Activated effector memory CD4-positive, alpha-beta T cell treated with Interleukin-2 at 50 U/mL for 16 hours (primary cell): Measurements from ENCODE around the gene MACROD2.
"Not testable (repeated sequence)": the region's sequence is repeated elsewhere in the genome, so short reads cannot be mapped to it uniquely, and the experiment has no call there.

Source experiments
- DNase-seq: peaks from one replicate; pipeline ENCODE4 v3.0.0-alpha.2; 2020

The MACROD2 gene

DNA sequence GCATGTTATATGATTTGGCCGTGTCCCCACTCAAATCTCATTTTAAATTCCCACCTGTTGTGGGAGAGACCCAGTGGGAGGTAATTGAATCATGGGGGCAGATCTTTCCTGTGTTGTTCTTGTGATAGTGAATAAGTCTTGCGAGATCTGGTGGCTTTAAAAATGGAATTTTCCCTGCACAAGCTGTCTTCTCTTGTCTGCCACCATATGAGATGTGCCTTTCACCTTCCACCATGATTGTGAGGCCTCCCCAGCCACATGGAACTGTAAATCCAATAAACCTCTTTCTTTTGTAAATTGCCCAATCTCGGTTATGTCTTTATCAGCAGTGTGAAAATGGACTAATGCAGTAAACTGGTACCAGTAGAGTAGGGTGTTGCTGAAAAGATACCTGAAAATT, 986.2 kb downstream of the MACROD2 start:
- DNase-seq, result not testable (repeated sequence)

GRCh38 chr20:14982324-14982723, 987.0 kb downstream of the MACROD2 start:
- DNase-seq, result not testable (repeated sequence)

GRCh38 chr20:14984305-14984704, 989.0 kb downstream of the MACROD2 start:
- DNase-seq, result no peak

GRCh38 chr20:14984768-14985622, 989.7 kb downstream of the MACROD2 start:
- DNase-seq, result no peak

- DNase-seq, result no peak
These were observed 990.8 kb downstream of the MACROD2 start for GRCh38 chr20:14986026-14986655.

- DNase-seq, result no peak
These were observed 991.3 kb downstream of the MACROD2 start for GRCh38 chr20:14986656-14987055.

DNA sequence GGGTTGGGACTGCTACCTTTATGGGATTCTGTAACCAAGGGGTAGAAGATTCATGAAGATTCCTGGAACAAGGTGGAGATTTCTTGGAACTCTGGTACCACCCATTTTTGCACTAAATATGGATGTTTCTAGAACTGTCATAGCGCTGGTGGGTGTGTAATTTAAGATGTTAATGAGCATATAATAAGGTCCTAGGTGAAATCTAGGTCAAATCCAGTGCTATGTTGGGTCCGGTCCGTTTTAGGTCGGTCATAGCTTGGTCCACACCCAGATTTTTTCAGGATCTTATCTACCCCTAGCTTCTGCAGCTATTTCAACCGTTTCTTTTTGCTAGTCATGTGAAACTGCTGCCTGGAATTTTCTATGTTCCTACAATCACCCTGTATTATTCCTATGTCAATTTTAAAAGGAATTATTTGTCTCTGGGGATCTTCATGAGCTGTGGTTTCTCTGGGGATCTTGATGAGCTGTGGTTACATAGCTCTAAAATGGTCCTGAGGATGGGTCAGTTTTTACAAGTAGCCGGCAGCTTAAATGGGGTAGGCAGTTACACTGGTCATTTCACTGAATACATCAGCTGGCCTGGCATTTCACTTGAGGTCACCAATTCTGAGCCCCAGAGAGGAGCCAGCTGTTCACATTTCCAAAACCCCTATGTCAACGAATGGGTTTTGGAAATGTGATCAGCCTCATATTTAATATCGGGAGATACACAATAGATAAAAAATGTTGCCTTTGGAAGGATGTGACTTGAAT, 994.4 kb downstream of the MACROD2 start:
- DNase-seq, result no peak

GRCh38 chr20:14991023-14991422, 995.7 kb downstream of the MACROD2 start:
- DNase-seq, result no peak

- no peak for DNase-seq
These were observed 996.8 kb downstream of the MACROD2 start for GRCh38 chr20:14992153-14992552.

- DNase-seq, result no peak
These were observed 997.6 kb downstream of the MACROD2 start for GRCh38 chr20:14992961-14993360.

DNA sequence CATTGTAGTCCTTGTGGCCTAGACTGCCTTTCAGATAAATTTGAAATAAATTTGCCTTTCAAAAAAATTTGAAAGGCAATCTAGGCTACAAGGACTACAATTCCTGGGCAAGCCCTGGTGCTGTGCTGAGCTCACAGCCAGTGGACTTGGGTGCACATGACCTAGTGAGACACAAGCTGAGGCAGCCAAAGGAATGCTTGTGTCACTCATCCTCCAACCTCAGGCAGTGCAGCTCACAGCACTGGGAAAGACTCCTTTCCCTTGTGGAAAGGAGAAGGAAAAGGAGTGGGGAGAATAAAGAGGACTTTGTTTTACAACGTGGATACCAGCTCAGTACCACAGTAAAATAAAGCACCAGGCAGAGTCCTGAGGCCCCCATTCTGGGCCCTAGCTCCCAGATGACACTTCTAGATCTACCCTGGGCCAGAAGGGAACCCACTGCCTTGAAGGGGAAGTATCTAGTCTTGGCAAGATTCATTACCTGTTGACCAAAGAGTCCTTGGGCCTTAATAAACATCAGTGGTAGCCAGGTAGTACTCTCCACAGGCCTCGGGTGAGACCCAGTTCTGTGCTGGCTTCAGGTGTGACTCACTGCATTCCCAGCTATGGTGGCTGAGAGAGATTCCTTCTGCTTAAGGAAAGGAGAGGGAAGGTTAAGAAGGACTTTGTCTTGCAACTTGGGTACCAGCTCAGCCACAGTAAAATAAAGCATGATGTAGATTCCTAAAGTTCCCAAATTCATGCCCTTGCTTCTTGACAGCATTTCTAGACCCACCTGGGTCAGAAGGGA, 1001.8 kb downstream of the MACROD2 start:
- DNase-seq, result no peak

DNA sequence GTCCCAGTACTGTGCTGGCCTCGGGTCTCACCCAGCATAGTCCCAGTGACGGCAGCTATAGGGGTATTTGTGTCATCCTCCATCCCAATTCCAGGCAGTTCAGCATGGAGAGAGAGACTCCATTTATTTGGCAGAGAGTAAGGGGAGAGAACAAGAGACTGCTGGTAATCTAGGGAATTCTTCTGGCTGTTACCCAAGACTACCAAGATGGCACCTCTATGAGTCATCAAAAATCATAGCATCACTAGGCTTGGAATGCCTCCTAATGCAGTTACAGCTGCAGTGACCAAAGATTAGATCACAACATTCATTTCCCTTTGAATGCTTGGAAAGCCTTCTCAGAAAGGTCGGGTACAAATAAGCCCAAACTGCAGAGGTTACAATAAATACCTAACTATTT, 1002.5 kb downstream of the MACROD2 start:
- no peak for DNase-seq

DNA sequence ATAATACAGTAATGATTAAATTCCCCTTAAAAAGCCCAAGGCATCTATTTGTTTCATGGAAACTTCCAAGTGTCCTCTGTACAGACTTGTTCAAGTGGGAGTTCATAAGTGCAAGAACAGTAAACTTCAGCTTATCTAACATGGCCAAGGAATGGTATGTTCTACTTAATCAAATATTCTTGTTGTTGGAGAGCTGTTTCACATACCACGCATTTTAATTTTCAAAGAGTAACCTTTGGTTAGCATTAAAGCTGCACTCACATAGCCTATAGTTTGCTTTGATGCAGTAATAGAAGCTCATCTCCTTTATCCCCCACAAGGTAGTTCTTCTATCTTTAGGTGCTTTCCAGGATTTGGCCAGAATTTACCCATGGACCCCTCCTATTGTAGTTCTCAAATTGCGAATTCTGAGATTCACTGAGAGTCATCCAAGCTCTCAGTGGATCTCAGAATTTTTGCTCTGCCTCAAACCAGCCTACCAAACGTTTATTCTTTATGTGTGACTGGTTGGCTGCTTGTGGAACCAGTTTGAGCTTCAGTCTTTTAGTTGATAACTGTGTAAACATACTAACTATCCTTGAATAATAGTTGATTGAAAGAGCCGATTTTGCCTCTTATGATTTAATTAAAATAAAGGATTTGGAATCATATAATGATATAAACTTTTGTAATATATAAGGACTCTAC, 1010.1 kb downstream of the MACROD2 start:
- no peak for DNase-seq

DNA sequence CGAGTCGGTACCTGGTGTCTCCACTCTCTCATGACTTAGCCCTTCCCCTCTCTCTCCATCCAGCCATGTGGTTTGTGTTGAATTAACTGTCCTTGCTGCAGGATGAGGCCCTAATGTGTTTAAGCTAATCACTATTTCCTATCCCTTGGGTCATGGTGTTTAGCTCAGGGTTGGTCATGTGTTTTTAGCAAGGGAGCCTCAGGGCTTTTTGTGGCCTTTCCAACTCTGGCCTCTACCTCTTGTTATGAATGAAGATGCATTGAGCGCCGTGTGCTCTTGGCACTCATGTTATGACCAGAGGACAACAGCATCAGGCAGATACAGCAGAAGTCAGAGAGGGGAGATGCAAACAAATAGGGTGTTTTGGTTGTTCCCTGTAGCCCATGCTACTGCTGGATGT, 1016.3 kb downstream of the MACROD2 start:
- no peak for DNase-seq

DNA sequence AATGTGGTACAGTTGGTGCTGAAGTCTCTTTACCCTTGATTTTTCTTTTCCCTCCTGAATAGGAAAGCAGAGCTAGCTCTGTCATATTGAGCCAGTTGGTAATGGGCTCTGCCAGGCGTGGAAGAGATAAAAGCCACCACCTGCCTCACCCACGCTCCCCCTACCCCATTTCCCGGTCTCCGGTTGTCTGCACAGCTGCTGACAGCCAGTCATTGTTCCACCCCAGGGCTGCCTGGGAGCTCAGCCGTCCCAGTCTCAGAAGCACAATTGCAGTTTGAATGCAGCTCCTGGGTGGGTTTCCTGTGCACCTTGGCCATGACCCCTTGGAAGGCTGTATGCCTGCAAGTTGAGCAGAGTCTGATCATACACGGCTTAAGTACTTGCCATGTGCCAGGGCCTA, 1017.2 kb downstream of the MACROD2 start:
- DNase-seq, result no peak

GRCh38 chr20:15016875-15017274, 1021.6 kb downstream of the MACROD2 start:
- not testable (repeated sequence) for DNase-seq

DNA sequence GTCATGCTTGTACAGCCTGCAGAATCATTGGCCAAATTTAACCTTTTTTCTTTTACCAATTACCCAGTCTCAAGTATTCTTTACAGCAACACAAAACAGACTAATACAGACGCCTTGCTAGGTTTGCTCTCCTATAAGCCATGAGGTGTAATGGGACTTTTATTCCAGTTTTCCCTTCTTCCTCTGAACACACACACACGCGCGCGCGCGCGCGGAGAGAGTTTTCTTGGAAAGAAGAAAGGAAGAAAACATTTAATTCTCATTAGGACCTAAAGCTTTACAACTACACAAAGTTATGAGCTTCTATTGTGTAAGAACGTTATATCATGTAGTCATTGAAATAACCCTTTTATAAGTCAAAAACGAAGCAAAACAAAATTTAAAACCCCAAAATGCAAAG, 1023.6 kb downstream of the MACROD2 start:
- no peak for DNase-seq

GRCh38 chr20:15020845-15021244, 1025.5 kb downstream of the MACROD2 start:
- no peak for DNase-seq

- DNase-seq, result no peak
These were observed 1027.6 kb downstream of the MACROD2 start for GRCh38 chr20:15022921-15023320.

DNA sequence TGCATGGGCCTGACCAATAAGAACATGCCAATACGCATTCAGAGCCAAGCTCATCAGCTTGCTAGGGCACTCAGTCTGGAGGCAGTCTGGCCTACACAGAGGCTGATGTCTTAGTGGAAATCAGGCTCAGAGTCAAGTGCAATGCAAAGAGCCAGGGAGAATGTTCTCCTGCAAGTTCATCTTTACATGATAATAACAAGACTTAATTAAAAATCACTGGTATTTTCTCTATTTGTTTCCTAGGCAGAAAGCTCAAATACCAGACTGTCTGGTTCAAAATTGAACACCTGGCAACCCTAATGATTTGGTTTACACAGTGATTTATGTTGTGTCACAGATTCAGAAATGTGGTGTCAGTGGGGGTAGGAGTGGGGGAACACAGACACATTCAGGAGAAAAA, 1031.4 kb downstream of the MACROD2 start:
- no peak for DNase-seq

DNA sequence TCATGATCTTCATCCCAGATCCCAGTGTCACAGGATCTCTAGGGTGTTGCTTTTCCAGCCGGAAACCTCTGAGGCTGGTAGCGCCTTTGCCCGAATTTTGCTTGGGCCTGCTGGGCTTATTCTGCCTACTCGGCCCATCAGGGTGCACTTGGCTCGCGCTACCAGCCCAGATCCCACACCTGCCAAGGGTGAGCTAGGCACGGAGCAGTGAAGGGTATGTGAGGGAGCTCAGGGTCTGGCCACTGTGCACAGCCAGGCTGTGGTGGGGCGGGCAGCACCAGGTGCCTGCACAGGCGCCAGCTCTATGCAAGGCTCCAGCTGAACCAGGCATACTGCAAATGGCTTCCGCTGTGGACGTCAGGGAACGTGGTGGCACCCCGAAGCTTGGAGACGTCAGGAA, 1035.5 kb downstream of the MACROD2 start:
- no peak for DNase-seq
